ENCODE data around the gene CHST10. TPM values are rescaled to one million over a fixed set of nuclear protein-coding genes. Genes with fewer than 3 reads are reported as not detected.
"Not testable (repeated sequence)": the region's sequence is repeated elsewhere in the genome, so short reads cannot be mapped to it uniquely, and the experiment has no call there.

CHST10 gene, protein sequence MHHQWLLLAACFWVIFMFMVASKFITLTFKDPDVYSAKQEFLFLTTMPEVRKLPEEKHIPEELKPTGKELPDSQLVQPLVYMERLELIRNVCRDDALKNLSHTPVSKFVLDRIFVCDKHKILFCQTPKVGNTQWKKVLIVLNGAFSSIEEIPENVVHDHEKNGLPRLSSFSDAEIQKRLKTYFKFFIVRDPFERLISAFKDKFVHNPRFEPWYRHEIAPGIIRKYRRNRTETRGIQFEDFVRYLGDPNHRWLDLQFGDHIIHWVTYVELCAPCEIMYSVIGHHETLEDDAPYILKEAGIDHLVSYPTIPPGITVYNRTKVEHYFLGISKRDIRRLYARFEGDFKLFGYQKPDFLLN
- total RNA-seq = 1 to 10 TPM; 1.6 to 7.3 TPM

DNA sequence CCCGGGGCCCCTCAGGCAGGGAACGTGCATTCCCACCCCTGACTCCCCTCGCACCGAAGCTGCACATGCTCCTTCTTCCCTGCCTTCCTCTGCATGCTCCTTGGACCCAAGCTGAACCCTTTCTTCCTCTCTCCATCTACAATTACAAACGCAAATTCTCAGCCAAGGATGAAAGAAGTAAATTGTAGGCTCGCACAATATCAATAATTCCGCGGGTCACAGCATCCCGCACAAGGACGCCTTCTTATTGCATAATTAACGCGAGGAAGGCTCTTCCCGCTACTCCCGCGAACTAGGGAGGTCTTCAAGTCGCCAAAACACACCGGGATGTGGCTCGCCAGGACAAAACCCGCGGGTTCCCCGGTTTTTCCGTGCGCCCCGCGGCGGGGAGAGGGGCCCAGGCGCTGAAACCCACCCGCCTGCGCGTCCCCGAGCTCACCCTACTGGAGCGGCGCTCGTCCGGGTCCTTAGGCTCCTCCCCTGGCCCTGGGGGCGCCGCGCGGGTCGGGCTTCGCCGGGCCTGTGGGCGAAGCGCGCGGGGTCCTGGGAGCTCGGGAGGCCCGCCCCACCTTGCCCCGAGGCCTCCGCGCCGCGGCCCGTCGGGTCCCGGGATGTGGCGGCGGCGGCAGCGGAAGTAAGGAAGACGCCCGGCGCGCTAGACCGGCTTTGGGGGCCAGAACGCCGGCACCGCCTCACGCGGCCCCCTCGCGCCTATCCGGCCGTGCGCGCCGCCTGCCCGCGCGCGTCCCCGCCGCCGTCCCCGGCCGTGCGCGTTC, at the start of gene CHST10:
Gene CHST10 (minus strand): TSS at position 734 of the 776 bp plus-strand sequence. CDS start 10,993 bp downstream, outside the sequence.
- DNase-seq (ENCODE audit: low spot score in 2 of 2) = peak; percentile 61 to 68
- Mint-ChIP-seq H3K9me3 (peaks cover 0 to 4% of the 10 kb centered on the region in 2 donors), H3K36me3 (peaks cover 0 to 8% of the 10 kb centered on the region in 2 donors), H3K27ac (peak within 1 kb of the TSS; percentile 42 to 84)
- ATAC-seq = peak; percentile 90 to 97

DNA sequence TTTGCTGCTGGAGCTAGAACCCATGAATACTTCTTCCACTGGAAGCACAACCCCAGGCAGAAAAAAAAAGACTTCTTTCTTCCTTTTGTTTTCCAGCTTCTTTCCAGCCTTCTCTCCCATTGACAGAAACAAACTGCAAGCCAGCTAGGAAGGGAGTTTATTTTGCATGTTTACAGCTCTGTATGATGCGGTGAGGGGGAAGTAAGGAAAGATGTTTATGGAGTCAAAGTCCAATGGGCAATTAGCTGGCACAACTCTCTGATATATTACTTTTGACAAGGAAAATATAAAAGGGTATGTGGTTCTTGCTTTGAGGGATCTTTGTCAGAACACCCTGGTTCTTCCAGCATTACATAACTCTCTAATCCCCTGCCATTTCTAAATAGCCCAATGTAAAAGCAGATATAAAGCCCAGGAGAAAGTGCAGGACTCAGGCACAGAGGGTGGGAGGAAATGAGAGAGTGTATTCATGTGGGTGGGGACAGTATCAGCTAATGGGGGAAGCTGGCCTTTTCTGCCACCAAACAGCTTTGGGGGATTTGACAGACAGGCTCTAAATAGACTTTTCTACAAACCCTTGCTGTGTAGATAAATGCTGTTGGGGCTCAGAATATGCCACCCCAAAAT, 43.5 kb upstream of the CHST10 start:
- no peak for DNase-seq (ENCODE audit: low spot score in 2 of 2)
- no peak for ATAC-seq
- Mint-ChIP-seq H3K9me3 (peaks cover 13 to 23% of the 10 kb centered on the region in 2 donors), H3K36me3 (peaks cover 5 to 16% of the 10 kb centered on the region in 2 donors), H3K27ac (no peak overlapping the region)

DNA sequence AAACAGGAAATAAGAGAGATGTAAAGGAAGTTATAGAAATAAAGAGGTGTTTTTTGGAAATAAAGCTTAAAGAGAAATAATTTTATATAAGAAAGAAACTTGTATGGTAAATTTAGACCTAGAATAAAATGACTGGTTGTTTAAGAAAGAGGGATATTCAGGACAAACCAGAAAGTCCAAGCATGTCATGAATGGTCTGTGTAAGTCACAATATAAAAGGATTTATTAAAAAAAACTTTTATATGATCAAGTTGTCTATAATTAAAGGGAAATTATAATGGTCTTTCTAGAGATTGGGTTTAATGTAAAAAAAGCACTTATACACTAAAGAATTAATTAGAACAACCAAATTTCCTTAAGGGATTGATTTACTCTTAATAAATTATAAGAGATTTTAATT, 38.9 kb upstream of the CHST10 start:
- H3K36me3 Mint-ChIP-seq = peaks cover 5 to 16% of the 10 kb centered on the region in 2 donors
- ATAC-seq; DNase-seq (ENCODE audit: low spot score in 2 of 2); H3K27ac Mint-ChIP-seq: not testable (repeated sequence)
- peaks cover 13 to 23% of the 10 kb centered on the region in 2 donors for H3K9me3 Mint-ChIP-seq

DNA sequence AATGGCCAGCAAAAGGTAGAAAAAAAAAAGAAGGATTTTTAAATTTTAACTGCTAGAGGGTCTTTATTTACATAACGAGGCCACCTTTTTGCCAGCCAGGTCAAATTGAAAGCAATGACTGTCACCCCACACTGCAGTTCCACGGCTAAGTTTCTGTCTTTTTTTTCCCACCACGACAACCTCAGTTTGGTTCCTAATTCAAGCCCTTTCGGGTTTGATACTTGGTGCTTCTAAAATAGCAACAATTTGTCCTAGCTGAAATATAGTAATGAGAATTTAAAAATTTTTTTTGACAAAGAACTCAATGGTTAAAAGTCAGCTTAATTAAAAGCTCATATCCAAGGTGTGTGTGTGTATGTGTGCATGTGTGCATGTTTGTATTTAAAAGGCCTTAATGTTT, 36.4 kb upstream of the CHST10 start:
- ATAC-seq (no peak), DNase-seq (ENCODE audit: low spot score in 2 of 2) (no peak)
- Mint-ChIP-seq H3K36me3 (peaks cover 0 to 5% of the 10 kb centered on the region in 2 donors), H3K9me3 (peaks cover 0 to 6% of the 10 kb centered on the region in 2 donors), H3K27ac (no peak overlapping the region)

DNA sequence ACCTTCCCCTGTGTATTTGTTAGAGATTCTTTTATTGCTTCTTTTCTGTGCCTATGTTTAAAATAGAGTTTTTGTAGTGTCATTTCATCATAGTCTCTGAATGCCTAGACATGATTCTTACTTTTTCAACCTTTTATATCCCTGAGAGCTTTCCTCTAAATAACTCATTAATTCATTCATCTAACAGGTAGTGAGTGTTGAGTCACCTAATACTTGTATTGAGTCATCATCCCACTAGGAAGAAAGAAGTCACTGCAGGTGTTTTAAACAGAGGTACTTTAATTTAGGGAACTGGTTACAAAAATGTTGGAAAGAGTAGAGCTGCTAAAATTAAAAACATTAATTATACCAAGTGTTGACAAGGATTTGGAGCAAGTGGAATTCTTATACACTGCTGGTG, 34.3 kb upstream of the CHST10 start:
- H3K36me3 Mint-ChIP-seq = peaks cover 0 to 2% of the 10 kb centered on the region in 2 donors
- DNase-seq (ENCODE audit: low spot score in 2 of 2) = no peak
- peak in 1 of 2 donors; percentile 80 for ATAC-seq
- no peak overlapping the region for H3K27ac Mint-ChIP-seq
- peaks cover 0 to 3% of the 10 kb centered on the region in 2 donors for H3K9me3 Mint-ChIP-seq

DNA sequence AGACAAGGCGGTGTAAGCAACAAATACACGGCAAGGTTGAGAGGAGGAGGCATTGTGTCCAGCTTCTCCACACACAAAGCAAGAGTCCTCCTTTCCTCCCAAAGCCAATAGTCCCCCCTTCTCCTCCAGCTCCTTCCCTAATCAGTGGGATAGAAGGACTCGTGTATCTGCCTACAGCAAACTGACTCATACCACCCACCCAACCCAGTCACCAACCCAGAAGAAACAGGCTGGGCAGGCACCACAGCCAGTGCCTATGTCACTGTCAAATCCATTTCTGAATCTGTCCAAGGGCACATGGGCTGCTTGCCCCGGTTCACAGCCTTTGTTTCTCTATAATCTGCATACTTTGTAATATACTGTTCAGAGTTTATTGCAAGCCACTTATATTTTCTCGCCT, 33.6 kb upstream of the CHST10 start:
- Mint-ChIP-seq H3K36me3 (no peaks in the 10 kb centered on the region), H3K9me3 (no peaks in the 10 kb centered on the region), H3K27ac (no peak overlapping the region)
- ATAC-seq (no peak), DNase-seq (ENCODE audit: low spot score in 2 of 2) (no peak)

DNA sequence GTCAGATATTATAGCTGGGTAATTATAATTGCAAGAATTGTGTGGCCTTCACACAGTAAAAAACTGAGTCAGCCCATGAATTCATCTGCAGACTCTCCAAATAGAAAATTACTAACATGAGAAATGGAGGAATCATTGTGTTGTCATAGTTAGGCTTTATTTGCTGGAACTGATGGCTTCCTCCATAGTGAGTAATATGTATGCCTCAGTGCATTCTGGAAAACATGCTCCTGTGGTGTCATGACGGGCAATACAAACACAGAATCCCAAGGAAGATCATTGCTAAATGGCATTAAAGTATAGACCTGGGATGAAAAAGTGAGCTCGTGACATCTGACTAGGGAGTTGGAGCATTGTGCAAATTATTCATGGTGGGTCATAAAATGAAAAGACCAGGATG, 29.2 kb upstream of the CHST10 start:
- Mint-ChIP-seq H3K27ac (no peak overlapping the region), H3K36me3 (no peaks in the 10 kb centered on the region), H3K9me3 (no peaks in the 10 kb centered on the region)
- no peak for ATAC-seq
- DNase-seq (ENCODE audit: low spot score in 2 of 2) = no peak

DNA sequence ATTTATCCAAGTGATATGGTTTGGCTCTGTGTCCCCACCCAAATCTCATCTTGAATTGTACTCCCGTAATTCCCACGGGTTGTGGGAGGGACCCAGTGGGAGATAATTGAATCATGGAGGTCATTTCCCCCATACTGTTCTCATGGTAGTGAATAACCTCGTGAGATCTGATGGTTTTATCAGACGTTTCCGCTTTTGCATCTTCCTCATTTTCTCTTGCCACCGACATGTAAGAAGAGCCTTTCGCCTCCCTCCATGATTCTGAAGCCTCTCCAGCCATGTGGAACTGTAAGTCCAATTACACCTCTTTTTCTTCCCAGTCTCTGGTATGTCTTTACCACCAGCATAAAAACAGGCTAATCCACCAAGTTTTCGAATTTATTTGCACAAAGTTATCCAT, 20.3 kb upstream of the CHST10 start:
- Mint-ChIP-seq H3K27ac (no peak overlapping the region), H3K36me3 (no peaks in the 10 kb centered on the region), H3K9me3 (no peaks in the 10 kb centered on the region)
- ATAC-seq (no peak), DNase-seq (ENCODE audit: low spot score in 2 of 2) (no peak)

DNA sequence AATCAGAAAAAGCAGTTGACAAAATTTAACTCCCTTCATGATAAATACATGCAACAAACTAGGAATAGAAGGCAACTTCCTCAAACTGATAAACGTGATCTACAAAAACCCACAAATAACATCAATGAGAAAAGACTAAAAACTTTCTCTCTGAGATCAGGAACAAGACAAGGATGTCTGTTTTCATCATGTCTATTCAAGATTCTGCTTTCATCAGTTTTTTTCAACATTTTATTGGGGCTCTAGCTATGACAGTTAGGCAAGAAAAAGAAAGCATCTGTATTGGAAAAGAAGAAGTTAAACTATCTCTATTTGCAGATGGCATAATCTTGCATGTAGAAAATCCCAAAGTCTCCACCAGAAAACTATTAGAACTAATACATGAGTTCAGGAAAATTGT, 12.3 kb upstream of the CHST10 start:
- H3K36me3 Mint-ChIP-seq = no peaks in the 10 kb centered on the region
- no peak for ATAC-seq
- peaks cover 0 to 16% of the 10 kb centered on the region in 2 donors for H3K9me3 Mint-ChIP-seq
- no peak overlapping the region for H3K27ac Mint-ChIP-seq
- no peak for DNase-seq (ENCODE audit: low spot score in 2 of 2)

DNA sequence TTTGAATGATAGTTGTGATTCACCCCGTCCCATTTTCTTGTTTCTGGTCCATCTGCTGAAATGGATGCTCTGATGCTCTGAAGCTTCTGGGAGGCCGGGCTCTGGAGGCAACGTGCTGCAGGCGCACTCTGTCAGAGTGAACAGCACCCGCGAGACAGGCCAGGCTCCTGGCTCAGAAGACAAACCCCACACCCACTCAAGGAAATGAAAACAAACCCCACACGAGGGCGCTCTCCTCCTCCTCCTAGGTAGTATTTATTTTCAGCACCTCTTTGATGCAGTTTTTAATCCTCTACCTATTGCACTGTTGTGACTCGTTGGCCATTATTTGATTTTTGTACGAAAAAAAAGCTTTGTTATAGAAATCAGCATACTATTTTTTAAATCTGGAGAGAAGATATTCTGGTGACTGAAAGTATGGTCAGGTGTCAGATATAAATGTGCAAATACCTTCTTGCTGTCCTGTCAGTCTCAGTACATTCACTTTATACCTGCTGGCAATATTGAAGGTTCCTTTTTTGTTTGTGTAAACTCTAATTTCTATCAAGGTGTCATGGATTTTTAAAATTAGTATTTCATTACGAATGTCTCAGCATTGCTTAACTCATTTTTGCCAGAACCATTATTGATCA, 10.3 kb upstream of the CHST10 start:
- no peak overlapping the region for H3K27ac Mint-ChIP-seq
- no peaks in the 10 kb centered on the region for H3K36me3 Mint-ChIP-seq
- ATAC-seq (peak; percentile 72 to 75), DNase-seq (ENCODE audit: low spot score in 2 of 2) (peak in 1 of 2 donors; percentile 72)
- peaks cover 0 to 16% of the 10 kb centered on the region in 2 donors for H3K9me3 Mint-ChIP-seq

DNA sequence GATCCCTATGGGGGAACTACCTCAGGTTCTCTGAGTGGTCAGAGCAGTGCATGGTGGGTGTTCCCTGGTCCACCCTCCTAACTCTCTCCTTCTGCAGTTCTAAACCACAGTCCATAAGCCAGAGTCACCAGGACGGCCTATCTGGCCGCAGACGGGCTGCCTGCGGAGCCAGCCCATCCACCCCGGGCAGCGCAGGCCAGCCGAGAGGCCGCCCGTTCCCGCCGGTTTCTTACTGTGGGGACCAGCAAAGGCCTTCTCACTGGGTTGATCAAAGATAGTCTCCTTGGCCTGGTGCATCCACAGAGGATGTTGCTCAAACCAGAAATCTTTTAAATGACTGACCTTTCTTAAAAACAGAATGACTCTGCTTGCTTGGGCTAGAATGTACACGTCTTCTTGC, 9.6 kb upstream of the CHST10 start:
- H3K27ac Mint-ChIP-seq = no peak overlapping the region
- ATAC-seq (no peak), DNase-seq (ENCODE audit: low spot score in 2 of 2) (no peak)
- H3K36me3 Mint-ChIP-seq = no peaks in the 10 kb centered on the region
- H3K9me3 Mint-ChIP-seq = peaks cover 0 to 16% of the 10 kb centered on the region in 2 donors

DNA sequence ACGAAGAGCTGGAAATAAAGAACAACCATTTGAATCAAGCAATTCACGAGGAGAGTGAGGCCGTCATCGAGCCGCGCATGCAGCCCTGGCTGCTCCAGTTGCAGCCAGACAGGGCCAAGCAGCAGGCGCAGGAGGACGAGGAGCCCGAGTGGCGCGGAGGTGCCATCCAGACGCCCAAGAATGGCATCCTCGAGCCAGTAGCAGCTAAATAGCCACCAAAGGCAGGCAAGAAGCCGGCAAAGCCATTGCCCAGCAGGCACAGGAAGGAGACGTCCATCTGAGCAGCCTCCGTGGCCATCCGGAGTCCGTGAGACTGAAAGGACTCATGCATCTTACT, 8.9 kb upstream of the CHST10 start:
- DNase-seq (ENCODE audit: low spot score in 2 of 2) (no peak), ATAC-seq (no peak)
- no peaks in the 10 kb centered on the region for H3K36me3 Mint-ChIP-seq
- H3K9me3 Mint-ChIP-seq = peaks cover 0 to 16% of the 10 kb centered on the region in 2 donors
- no peak overlapping the region for H3K27ac Mint-ChIP-seq

DNA sequence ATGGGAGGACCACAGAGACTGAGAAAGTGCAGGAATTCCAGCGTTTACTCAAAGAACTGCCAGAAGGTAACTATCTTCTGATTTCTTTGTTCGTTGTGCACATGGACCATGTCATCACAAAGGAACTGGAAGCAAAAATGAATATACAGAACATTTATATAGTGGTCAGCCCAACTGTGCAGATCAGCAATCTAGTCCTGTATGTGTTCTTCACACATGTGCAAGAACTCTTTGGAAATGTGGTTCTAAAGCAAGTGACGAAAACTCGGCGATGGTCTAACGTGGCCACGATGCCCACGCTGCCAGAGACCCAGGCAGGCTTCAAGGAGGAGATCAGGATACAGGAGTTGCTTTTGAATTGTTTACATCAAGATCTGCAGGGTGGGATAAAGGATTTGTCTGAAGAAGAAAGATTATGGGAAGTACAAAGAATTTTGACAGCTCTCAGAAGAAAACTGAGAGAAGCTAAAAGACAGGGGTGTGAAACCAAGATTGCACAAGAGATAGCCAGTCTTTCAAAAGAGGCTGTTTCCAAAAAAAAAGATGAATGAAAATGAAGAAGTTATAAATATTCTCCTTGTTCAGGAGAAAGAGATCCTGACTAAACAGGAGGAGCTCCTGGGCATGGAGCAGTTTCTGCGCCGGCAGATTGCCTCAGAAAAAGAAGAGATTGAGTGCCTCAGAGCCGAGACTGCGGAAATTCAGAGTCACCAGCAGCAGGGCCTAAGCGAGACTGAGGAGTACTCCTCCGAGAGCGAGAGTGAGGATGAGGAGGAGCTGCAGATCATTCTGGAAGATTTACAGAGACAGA, 8.3 kb upstream of the CHST10 start:
- no peak overlapping the region for H3K27ac Mint-ChIP-seq
- peaks cover 0 to 12% of the 10 kb centered on the region in 2 donors for H3K9me3 Mint-ChIP-seq
- DNase-seq (ENCODE audit: low spot score in 2 of 2) = no peak
- no peak for ATAC-seq
- H3K36me3 Mint-ChIP-seq = no peaks in the 10 kb centered on the region

DNA sequence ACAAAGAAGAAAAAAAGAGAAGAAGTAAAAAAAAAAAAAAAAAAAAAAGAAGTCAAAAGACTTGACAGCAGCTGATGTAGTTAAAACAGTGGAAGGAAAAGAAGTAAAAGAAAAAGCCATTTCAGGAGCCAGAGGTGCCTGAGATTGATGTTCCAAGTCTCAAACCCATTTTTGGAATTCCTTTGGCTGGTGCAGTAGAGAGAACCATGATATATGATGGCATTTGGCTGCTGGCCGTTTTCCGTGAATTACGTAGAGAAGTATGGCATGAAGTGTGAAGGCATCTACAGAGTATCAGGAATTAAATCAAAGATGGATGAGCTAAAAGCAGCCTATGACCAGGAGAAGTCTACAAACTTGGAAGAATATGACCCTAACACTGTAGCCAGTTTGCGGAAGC, 7.6 kb upstream of the CHST10 start:
- H3K9me3 Mint-ChIP-seq = peaks cover 0 to 11% of the 10 kb centered on the region in 2 donors
- no peak for ATAC-seq
- H3K36me3 Mint-ChIP-seq = no peaks in the 10 kb centered on the region
- DNase-seq (ENCODE audit: low spot score in 2 of 2) = no peak
- H3K27ac Mint-ChIP-seq = no peak overlapping the region

DNA sequence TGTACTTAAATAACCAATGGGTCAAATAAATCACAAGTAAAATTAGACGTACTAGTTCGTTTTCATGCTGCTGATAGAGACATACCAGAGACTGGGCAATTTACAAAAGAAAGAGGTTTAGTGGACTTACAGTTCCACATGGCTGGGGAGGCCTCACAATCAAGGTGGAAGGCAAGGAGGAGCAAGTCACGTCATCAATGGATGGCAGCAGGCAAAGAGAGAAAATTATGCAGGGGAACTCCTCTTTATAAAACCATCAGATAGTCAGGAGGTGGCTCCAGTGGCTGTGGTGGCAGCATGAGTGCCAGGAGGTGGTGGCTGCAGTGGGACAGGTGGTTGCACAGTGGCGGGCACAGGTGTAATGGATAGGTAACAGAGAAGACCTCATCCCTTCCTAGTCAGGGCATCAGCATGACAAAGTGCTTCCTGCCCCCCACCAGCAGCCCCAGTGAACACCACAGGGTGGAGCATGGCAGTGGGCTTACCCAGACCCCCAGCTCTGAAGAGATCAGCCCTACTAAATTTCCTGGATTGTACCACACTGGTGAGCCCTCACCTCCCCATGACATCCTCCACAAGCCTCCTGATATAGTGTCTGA, 6.9 kb upstream of the CHST10 start:
- Mint-ChIP-seq H3K36me3 (no peaks in the 10 kb centered on the region), H3K9me3 (peaks cover 0 to 10% of the 10 kb centered on the region in 2 donors), H3K27ac (no peak overlapping the region)
- DNase-seq (ENCODE audit: low spot score in 2 of 2) (no peak), ATAC-seq (no peak)

DNA sequence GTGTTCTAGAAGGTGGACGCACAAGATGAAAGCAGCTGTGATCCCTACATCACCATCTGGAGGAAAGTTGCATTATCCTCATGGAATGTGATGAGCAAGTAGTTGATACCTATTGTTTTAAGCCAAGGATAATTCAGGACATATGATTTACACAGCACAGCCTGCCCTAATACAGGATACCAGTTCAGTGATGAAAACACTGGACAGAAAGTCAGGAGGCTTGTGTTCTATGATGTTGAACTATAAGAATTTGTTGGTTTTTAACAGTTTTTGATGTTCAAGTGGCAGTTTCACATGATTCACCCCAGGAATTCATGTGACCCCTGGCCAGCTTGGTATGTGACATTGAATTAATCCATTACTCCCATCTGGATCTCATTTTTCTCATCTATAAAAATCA, 6.2 kb upstream of the CHST10 start:
- Mint-ChIP-seq H3K9me3 (peaks cover 0 to 4% of the 10 kb centered on the region in 2 donors), H3K36me3 (no peaks in the 10 kb centered on the region), H3K27ac (no peak overlapping the region)
- no peak for ATAC-seq
- no peak for DNase-seq (ENCODE audit: low spot score in 2 of 2)

Data from activated naive CD4-positive, alpha-beta T cell treated with anti-CD3 and anti-CD28 coated beads, Interleukin-2, amount 50 U/mL, for 72 hours (primary cell).